22Rv1 (cell line): ENCODE results near the gene TP53BP2.
"Not testable (repeated sequence)": the region's sequence is repeated elsewhere in the genome, so short reads cannot be mapped to it uniquely, and the experiment has no call there.

Source experiments
- H3K27ac ChIP-seq: fragments of 450-650 bp; 2 replicates; pipeline ENCODE4 v1.5.1; 2017
- ZFX ChIP-seq: fragments of 450-650 bp; IDR thresholded peaks from 2 replicates; pipeline ENCODE4 v1.6.1; 2017; ENCODE audit warnings: antibody characterized with exemption, borderline replicate concordance
- TF ChIP-seq, protein P1 (sequence below): fragments of 450-650 bp; IDR thresholded peaks from 2 replicates; pipeline ENCODE4 v1.5.1; 2017; ENCODE audit warnings: mild to moderate bottlenecking

TP53BP2 gene

DNA sequence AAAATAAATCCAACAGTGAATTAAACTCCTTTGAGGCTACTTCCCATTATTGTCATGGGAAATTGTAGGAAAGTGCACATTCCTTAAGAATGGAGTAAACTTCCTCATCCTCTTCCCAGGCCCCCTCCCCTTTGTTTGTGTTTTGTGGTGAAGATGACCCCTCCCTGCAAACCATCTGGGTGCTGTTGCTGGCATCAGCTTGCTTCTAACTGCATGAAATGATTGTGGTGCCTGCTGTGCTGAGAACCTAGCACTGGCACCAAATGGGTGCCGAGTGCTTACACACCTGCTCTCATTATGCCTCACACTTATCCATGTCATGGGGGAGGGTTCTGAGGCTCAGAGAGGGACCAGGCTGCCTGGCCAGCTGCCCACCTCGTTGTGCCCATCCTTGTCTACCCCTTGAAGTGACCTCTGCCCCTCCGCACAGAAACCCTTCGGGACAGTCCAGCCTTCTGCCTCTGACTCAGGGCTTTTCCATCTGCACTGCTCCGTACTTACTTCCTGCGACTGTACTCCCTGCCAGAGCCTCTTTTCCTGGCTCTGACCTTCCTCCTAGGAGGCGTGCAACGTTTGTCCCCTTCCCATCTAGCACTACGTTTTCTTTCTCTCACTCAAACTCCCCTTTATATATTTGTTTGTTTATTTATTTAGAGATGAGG lies 102.8 kb downstream of the TP53BP2 start:
- H3K27ac ChIP-seq: no peak overlapping the region
- TF ChIP-seq, protein P1, sequence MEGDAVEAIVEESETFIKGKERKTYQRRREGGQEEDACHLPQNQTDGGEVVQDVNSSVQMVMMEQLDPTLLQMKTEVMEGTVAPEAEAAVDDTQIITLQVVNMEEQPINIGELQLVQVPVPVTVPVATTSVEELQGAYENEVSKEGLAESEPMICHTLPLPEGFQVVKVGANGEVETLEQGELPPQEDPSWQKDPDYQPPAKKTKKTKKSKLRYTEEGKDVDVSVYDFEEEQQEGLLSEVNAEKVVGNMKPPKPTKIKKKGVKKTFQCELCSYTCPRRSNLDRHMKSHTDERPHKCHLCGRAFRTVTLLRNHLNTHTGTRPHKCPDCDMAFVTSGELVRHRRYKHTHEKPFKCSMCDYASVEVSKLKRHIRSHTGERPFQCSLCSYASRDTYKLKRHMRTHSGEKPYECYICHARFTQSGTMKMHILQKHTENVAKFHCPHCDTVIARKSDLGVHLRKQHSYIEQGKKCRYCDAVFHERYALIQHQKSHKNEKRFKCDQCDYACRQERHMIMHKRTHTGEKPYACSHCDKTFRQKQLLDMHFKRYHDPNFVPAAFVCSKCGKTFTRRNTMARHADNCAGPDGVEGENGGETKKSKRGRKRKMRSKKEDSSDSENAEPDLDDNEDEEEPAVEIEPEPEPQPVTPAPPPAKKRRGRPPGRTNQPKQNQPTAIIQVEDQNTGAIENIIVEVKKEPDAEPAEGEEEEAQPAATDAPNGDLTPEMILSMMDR: no peak
- no peak for TF ChIP-seq ZFX

DNA sequence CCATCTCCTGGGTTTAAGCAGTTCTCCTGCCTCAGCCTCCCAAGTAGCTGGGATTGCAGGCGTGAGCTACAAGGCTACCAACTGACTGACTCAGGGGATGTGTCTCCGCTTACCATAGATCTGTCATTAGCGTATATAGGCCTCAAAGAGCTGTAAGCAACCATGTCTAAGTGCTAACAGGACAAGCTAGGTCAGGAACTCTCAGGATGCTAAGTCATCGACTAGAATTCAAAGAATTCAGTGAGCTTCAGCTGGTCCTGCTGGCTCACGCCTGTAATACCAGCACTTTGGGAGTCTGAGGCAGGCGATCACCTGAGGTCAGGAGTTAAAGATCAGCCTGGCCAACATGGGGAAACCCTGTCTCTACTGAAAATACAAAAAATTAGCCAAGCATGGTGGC lies 103.9 kb downstream of the TP53BP2 start:
- TF ChIP-seq, protein P1: no peak
- no peak for TF ChIP-seq ZFX
- H3K27ac ChIP-seq: no peak overlapping the region

DNA sequence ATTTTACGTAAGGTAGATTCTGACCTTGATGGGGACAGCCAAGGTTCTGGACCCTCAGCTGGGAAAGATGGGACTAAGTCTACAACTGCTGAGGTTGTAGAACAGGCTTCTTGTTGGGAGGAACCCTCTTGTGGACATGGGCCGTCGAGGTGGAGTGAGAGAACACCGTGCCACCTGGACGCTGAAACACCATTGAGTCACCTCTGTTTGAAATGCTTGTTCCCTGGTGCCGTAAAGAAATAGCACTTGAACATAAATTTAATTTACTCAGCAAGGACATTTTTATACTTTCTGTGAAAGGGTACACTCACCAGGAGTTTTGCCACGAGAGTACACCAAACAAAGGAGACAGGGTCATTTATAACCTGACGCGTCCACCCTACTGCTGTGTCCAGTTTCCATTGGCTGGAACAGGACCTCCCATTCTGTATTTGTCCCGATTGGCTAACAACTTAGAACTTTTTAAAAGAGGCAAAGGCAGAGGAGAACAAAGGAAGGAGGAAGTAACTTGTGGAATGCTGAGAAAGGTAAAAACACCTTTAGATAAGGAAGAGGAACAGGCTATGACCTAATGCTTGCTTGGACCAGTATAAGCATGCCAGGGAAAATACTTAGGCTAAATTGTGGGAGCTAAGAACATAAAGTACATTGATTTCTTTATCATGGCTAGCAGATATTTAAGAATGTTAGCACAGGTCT lies 105.6 kb downstream of the TP53BP2 start:
- peak overlapping the region; percentile 58 for H3K27ac ChIP-seq

DNA sequence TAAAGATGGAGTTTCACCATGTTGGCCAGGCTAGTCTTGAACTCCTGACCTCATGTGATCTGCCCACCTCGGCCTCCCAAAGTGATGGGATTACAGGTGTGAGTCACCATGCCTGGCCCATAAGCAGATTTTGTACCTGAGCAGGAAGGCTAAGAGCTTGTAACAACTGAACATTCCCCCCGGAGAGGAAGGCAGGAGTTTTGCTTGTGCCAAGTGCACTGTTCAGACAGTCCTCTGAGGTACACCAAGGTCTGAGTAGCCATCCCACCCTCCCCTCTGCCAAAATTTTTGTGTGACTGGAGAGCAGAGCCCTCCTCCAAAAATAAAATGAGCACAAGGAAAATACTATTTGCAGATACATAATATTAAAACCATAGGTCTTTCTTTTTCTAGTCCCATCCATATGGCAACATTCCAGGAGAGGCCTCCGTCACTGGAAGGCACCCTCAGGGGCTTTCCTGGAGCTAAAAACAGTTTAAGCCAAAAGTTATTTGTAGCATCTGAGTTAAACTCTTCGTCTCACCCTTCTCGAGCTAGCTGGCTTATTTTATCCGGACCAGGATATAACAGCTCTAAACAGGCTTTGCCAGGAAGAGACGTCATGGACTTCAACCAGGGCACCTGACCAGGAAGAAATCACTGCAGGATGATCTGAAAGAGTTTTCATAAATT lies 106.2 kb downstream of the TP53BP2 start:
- peak overlapping the region; percentile 58 for H3K27ac ChIP-seq
- TF ChIP-seq, protein P1: no peak
- no peak for TF ChIP-seq ZFX

DNA sequence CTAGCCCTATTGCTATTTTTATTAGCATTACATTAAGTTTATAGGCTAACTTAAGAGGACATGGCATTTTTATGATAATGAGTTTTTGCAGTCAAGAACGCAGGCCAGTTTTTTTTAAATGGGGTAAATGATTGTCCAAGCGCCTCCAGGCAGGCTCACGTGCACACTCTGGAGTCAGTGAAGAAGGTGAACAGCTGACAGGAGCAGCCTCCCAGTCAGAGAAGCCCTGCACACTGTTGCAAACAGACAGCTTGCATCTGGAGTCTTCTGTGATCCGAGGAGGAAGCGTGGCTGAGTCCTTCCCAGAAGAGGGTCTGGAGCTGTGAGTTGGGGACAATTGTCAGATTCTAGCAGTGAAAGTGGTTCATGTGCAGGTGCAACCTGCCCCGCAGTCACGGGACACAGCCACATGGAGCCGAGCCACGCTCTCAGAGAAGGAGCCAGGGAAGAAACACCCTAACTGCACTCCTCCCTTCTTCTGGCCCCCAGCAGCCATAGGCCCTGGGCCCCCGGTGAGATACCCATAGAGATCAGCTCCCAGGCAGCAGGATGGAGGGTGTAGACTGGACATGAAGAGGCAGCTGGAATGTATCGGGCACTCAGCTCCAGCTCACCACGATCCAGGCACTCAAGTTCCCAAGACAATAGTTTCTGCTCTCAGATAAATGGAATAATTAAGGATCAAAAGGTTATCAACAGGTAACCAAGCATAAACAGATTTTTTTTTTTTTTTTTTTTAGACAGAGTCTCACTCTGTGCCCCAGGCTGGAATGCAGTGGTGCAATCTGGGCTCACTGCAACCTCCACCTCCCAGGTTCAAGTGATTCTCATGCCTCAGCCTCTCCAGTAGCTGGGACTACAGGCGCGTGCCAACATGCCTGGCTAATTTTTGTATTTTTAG lies 107.0 kb downstream of the TP53BP2 start:
- H3K27ac ChIP-seq: peak overlapping the region; percentile 58
- TF ChIP-seq ZFX: no peak
- TF ChIP-seq, protein P1: peak; percentile 17; the same call in 1 of the 2 replicates

DNA sequence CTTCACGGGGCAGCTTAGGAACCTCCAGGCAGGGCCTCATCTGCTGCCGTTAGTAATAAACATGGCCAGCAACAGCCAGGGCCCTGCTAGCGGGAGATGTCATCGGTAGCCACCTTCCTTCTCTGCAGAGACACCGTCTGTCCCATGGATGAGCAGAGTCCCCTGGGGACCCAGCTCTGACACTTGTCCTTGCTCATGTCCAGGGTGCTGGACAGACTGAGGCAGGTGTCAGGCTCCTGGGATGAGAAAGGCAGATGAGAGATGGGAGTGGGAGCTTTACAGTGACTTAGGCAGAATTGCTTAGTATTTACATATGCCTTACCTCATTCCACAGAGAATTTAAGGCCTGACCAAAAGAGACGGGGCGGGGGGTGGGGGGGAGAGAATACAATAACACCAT lies 108.4 kb downstream of the TP53BP2 start:
- TF ChIP-seq, protein P1: no peak
- TF ChIP-seq ZFX: no peak
- H3K27ac ChIP-seq: peak overlapping the region; percentile 58

DNA sequence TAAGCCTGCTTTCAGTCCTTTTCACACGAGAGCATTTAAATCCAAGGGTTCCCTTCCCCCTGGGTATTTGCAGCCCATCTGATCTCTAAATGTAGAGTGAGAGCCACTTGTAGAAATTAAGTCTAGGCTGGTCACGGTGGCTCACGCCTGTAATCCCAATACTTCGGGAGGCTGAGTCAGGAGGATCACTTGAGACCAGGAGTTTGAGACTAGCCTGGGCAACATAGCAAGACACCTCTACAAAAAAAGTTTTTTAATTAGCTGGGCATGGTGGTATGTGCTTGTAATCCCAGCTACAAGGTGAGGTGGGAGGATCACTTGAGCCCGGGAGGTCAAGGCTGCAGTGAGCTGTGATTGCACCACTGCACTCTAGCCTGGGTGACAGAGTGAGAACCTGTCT lies 109.1 kb downstream of the TP53BP2 start:
- H3K27ac ChIP-seq: not testable (repeated sequence)
